Measurements from ENCODE around the gene SLC45A2. TPM values are rescaled to one million over a fixed set of nuclear protein-coding genes. Genes with fewer than 3 reads are reported as not detected.

SLC45A2 gene
- total and polyA plus RNA-seq, 7 experiments from 2014 or later: 0.17 to 0.40 TPM; not detected in 5

- H3K4me3 Mint-ChIP-seq: no peak overlapping the region
- no peaks in the 10 kb centered on the region for H3K9me3 Mint-ChIP-seq
- Histone ChIP-seq H3K27me3 (ENCODE audit: control insufficient read depth in 2 of 2, insufficient read depth in 2 of 2, low read length in 2 of 2) (no peaks in the 10 kb centered on the region), H3K4me3 (ENCODE audit: low read length) (no peak overlapping the region), H3K36me3 (ENCODE audit: control insufficient read depth in 2 of 3, insufficient read depth in 3 of 3, low read length in 3 of 3) (peaks cover 0 to 4% (median 0%) of the 10 kb centered on the region in 3 experiments), H3K27ac (ENCODE audit: low read depth, low read length) (no peak overlapping the region), H3K9me3 (ENCODE audit: control insufficient read depth in 2 of 3, low read length in 3 of 3) (no peaks in the 10 kb centered on the region), H3K4me1 (ENCODE audit: control insufficient read depth in 2 of 2, insufficient read depth in 2 of 2, low read length in 2 of 2) (peaks cover 0 to 8% of the 10 kb centered on the region in 2 donors)
- no peak for DNase-seq
- intact Hi-C loops (cut with micrococcal nuclease): no loop called here
- POLR2A ChIA-PET: no interaction called here
- H3K27ac Mint-ChIP-seq: peak overlapping the region in 3 of 9 donors; percentile 25 to 52 (median 26)
- peaks cover 16 to 21% (median 20%) of the 10 kb centered on the region in 7 donors for H3K4me1 Mint-ChIP-seq
- CTCF ChIA-PET: no interaction called here
- peaks cover 0 to 42% (median 22%) of the 10 kb centered on the region in 5 donors for H3K36me3 Mint-ChIP-seq
- no peaks in the 10 kb centered on the region for H3K27me3 Mint-ChIP-seq
- ATAC-seq: no peak
Measured at GRCh38 chr5:34026089-34026761, 41.7 kb upstream of the SLC45A2 start.

GRCh38 chr5:34022121-34022705 is 37.7 kb upstream of the SLC45A2 start:
- ChIA-PET POLR2A (interaction anchor here (1.1 to 1.3 kb wide), 3 partner anchors 12 to 582 kb away, joined by 3 to 9 read pairs (median 3); partner anchors contain the start of gene AMACR), CTCF (interaction anchor here (1.0 kb wide), 1 partner anchor 464 kb away, joined by 3 read pairs; no protein-coding TSS in a partner anchor)
- DNase-seq: peak in 5 of 9 donors; percentile 20 to 35 (median 25)
- Histone ChIP-seq H3K36me3 (ENCODE audit: control insufficient read depth in 2 of 3, insufficient read depth in 3 of 3, low read length in 3 of 3) (peaks cover 0 to 4% (median 0%) of the 10 kb centered on the region in 3 experiments), H3K27ac (ENCODE audit: low read depth, low read length) (peak overlapping the region; percentile 20), H3K27me3 (ENCODE audit: control insufficient read depth in 2 of 2, insufficient read depth in 2 of 2, low read length in 2 of 2) (no peaks in the 10 kb centered on the region), H3K9me3 (ENCODE audit: control insufficient read depth in 2 of 3, low read length in 3 of 3) (no peaks in the 10 kb centered on the region), H3K4me3 (ENCODE audit: low read length) (no peak overlapping the region), H3K4me1 (ENCODE audit: control insufficient read depth in 2 of 2, insufficient read depth in 2 of 2, low read length in 2 of 2) (peaks cover 0 to 8% of the 10 kb centered on the region in 2 donors)
- Mint-ChIP-seq H3K36me3 (peaks cover 0 to 57% (median 19%) of the 10 kb centered on the region in 5 donors), H3K27me3 (no peaks in the 10 kb centered on the region), H3K4me3 (peak overlapping the region; percentile 7 to 70 (median 36)), H3K4me1 (peaks cover 17 to 30% (median 24%) of the 10 kb centered on the region in 7 donors), H3K27ac (peak overlapping the region; percentile 54 to 92 (median 82)), H3K9me3 (no peaks in the 10 kb centered on the region)
- ATAC-seq: peak; percentile 52
- intact Hi-C loops (cut with micrococcal nuclease): loop anchor here (1.0 to 2.0 kb wide), 2 partner anchors 13 to 14 kb away; partner anchors contain the start of gene AMACR (in 2 of the 2)

DNA sequence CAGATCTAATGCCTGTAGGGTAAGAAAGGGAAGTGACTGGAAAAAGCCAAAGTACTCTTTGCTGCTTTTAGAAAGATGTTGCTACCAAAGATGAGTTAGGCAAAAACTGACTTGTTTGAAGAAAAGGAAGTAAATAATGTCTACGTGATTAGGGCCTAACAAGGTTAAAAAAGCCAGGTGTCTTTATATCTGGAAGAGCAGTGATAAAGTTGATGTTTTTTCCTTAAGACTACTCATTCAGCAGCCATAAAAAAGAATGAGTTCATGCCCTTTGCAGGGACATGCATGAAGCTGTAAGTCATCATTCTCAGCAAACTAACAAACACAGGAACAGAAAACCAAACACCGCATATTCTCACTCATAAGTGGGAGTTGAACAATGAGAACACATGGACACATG is 36.8 kb upstream of the SLC45A2 start:
- H3K36me3 Mint-ChIP-seq: peaks cover 4 to 59% (median 19%) of the 10 kb centered on the region in 5 donors
- Histone ChIP-seq H3K27me3 (ENCODE audit: control insufficient read depth in 2 of 2, insufficient read depth in 2 of 2, low read length in 2 of 2) (no peaks in the 10 kb centered on the region), H3K27ac (ENCODE audit: low read depth, low read length) (peak overlapping the region; percentile 20), H3K9me3 (ENCODE audit: control insufficient read depth in 2 of 3, low read length in 3 of 3) (no peaks in the 10 kb centered on the region), H3K4me3 (ENCODE audit: low read length) (no peak overlapping the region), H3K4me1 (ENCODE audit: control insufficient read depth in 2 of 2, insufficient read depth in 2 of 2, low read length in 2 of 2) (peaks cover 0 to 8% of the 10 kb centered on the region in 2 donors), H3K36me3 (ENCODE audit: control insufficient read depth in 2 of 3, insufficient read depth in 3 of 3, low read length in 3 of 3) (peaks cover 0 to 4% (median 0%) of the 10 kb centered on the region in 3 experiments)
- H3K9me3 Mint-ChIP-seq: no peaks in the 10 kb centered on the region
- peak overlapping the region; percentile 54 to 92 (median 80) for H3K27ac Mint-ChIP-seq
- DNase-seq (no peak), ATAC-seq (no peak)
- POLR2A ChIA-PET: interaction anchor here (1.1 kb wide), 1 partner anchor 13 kb away, joined by 3 read pairs; no protein-coding TSS in a partner anchor
- intact Hi-C loops (cut with micrococcal nuclease): no loop called here
- H3K4me3 Mint-ChIP-seq: peak overlapping the region in 3 of 10 donors; percentile 7 to 70 (median 19)
- H3K27me3 Mint-ChIP-seq: no peaks in the 10 kb centered on the region
- H3K4me1 Mint-ChIP-seq: peaks cover 17 to 30% (median 24%) of the 10 kb centered on the region in 7 donors
- CTCF ChIA-PET: interaction anchor here (0.8 kb wide), 1 partner anchor 1764 kb away, joined by 4 read pairs; no protein-coding TSS in a partner anchor

DNA sequence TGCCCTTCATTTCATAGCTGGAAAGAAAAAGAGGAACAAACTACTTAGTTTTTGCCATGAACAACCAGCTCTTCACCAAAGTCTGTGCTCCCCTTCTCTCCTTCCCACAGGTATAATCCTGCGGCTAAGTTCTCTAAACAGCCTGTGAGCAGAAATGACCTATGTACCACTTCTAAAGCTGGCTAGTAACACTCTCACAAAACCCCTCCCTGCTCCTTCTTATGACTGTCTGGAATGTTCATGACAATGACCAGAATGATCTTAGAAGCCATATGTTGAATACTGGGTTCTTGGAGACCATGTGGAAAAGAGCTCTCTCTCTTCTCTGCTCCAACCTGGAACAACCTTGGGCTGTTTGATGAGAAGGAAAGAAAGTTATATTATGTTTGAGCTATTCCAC is 36.2 kb upstream of the SLC45A2 start:
- H3K36me3 ChIP-seq (ENCODE audit: control insufficient read depth in 2 of 3, insufficient read depth in 3 of 3, low read length in 3 of 3): peaks cover 0 to 4% (median 0%) of the 10 kb centered on the region in 3 experiments
- ATAC-seq: no peak
- ChIA-PET CTCF (interaction anchor here (0.6 to 0.8 kb wide), 2 partner anchors 307 to 1764 kb away, joined by 3 to 4 read pairs; no protein-coding TSS in a partner anchor), POLR2A (interaction anchor here (1.1 to 1.2 kb wide), 2 partner anchors 12 to 14 kb away, joined by 3 to 6 read pairs; no protein-coding TSS in a partner anchor)
- H3K36me3 Mint-ChIP-seq: peaks cover 4 to 55% (median 20%) of the 10 kb centered on the region in 5 donors
- H3K4me3 Mint-ChIP-seq: no peak overlapping the region
- peaks cover 0 to 8% of the 10 kb centered on the region in 2 donors for H3K4me1 ChIP-seq (ENCODE audit: control insufficient read depth in 2 of 2, insufficient read depth in 2 of 2, low read length in 2 of 2)
- H3K27ac Mint-ChIP-seq: peak overlapping the region in 3 of 9 donors; percentile 76 to 90 (median 78)
- intact Hi-C loops (cut with micrococcal nuclease): no loop called here
- H3K4me3 ChIP-seq (ENCODE audit: low read length): no peak overlapping the region
- no peaks in the 10 kb centered on the region for H3K9me3 Mint-ChIP-seq
- no peaks in the 10 kb centered on the region for H3K27me3 ChIP-seq (ENCODE audit: control insufficient read depth in 2 of 2, insufficient read depth in 2 of 2, low read length in 2 of 2)
- H3K27ac ChIP-seq (ENCODE audit: low read depth, low read length): no peak overlapping the region
- no peaks in the 10 kb centered on the region for H3K9me3 ChIP-seq (ENCODE audit: control insufficient read depth in 2 of 3, low read length in 3 of 3)
- H3K4me1 Mint-ChIP-seq: peaks cover 17 to 30% (median 24%) of the 10 kb centered on the region in 7 donors
- H3K27me3 Mint-ChIP-seq: no peaks in the 10 kb centered on the region
- DNase-seq: no peak

DNA sequence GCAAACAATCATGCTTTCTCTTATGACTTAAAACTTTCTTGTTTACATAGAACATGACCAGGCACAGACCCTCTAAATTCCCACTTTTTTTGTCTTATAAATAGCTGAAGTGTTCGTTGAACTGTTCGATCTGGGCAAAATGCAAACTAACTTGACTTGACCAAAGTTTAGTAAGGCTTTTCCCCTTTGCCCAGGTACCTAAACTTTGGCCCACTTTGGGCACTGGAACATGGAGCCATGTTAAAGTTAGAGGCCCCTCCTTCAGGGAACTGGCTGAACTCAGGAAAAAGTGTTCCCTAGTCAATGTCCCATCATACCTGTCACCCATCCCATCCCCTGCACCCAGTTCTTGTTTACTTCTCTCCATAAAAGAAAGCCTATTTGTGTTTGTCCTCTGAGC is 32.8 kb upstream of the SLC45A2 start:
- ChIA-PET CTCF (interaction anchor here (1.1 kb wide), 1 partner anchor 20 kb away, joined by 4 read pairs; no protein-coding TSS in a partner anchor), POLR2A (no interaction called here)
- Histone ChIP-seq H3K36me3 (ENCODE audit: control insufficient read depth in 2 of 3, insufficient read depth in 3 of 3, low read length in 3 of 3) (no peaks in the 10 kb centered on the region), H3K4me3 (ENCODE audit: low read length) (no peak overlapping the region), H3K27ac (ENCODE audit: low read depth, low read length) (no peak overlapping the region), H3K4me1 (ENCODE audit: control insufficient read depth in 2 of 2, insufficient read depth in 2 of 2, low read length in 2 of 2) (peaks cover 0 to 5% of the 10 kb centered on the region in 2 donors), H3K27me3 (ENCODE audit: control insufficient read depth in 2 of 2, insufficient read depth in 2 of 2, low read length in 2 of 2) (no peaks in the 10 kb centered on the region), H3K9me3 (ENCODE audit: control insufficient read depth in 2 of 3, low read length in 3 of 3) (no peaks in the 10 kb centered on the region)
- Mint-ChIP-seq H3K27me3 (no peaks in the 10 kb centered on the region), H3K36me3 (peaks cover 0 to 41% (median 12%) of the 10 kb centered on the region in 5 donors), H3K4me3 (no peak overlapping the region), H3K9me3 (peaks cover 0 to 5% (median 0%) of the 10 kb centered on the region in 11 donors), H3K4me1 (peaks cover 11 to 20% (median 15%) of the 10 kb centered on the region in 7 donors), H3K27ac (no peak overlapping the region)
- intact Hi-C loops (cut with micrococcal nuclease): no loop called here
- DNase-seq (no peak), ATAC-seq (no peak)

DNA sequence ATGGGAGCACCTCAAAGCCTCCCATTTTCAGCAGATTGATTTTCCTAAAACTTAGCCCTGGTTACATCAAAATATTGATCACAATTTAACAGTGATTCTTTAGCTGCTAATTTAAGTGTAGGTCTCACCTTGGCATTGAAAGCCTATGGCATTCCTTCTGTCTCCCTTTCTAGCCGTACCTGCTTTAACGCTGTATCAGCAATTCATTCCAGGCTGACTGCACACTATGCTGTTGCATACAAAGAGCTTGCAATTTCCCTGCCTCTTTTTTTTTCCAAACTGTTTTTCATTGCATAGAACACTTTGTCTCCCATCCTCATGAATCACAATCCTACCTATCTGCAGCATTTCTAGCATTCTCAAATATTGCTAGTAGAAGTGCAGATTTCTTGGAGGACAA is 32.3 kb upstream of the SLC45A2 start:
- no peaks in the 10 kb centered on the region for H3K9me3 ChIP-seq (ENCODE audit: control insufficient read depth in 2 of 3, low read length in 3 of 3)
- intact Hi-C loops (cut with micrococcal nuclease): no loop called here
- H3K36me3 ChIP-seq (ENCODE audit: control insufficient read depth in 2 of 3, insufficient read depth in 3 of 3, low read length in 3 of 3): no peaks in the 10 kb centered on the region
- Mint-ChIP-seq H3K27ac (peak overlapping the region in 1 of 9 donors; percentile 18), H3K9me3 (peaks cover 0 to 5% (median 0%) of the 10 kb centered on the region in 11 donors), H3K36me3 (peaks cover 0 to 37% (median 10%) of the 10 kb centered on the region in 5 donors), H3K27me3 (no peaks in the 10 kb centered on the region), H3K4me3 (no peak overlapping the region), H3K4me1 (peaks cover 6 to 15% (median 10%) of the 10 kb centered on the region in 7 donors)
- H3K27ac ChIP-seq (ENCODE audit: low read depth, low read length): no peak overlapping the region
- no peak overlapping the region for H3K4me3 ChIP-seq (ENCODE audit: low read length)
- no peaks in the 10 kb centered on the region for H3K27me3 ChIP-seq (ENCODE audit: control insufficient read depth in 2 of 2, insufficient read depth in 2 of 2, low read length in 2 of 2)
- ChIA-PET CTCF (no interaction called here), POLR2A (no interaction called here)
- peaks cover 0 to under 1% of the 10 kb centered on the region in 2 donors for H3K4me1 ChIP-seq (ENCODE audit: control insufficient read depth in 2 of 2, insufficient read depth in 2 of 2, low read length in 2 of 2)
- DNase-seq: no peak
- no peak for ATAC-seq
